ENCODE results near the gene PNPLA3.
"Not testable (repeated sequence)": the region's sequence is repeated elsewhere in the genome, so short reads cannot be mapped to it uniquely, and the experiment has no call there.

PNPLA3 gene

DNA sequence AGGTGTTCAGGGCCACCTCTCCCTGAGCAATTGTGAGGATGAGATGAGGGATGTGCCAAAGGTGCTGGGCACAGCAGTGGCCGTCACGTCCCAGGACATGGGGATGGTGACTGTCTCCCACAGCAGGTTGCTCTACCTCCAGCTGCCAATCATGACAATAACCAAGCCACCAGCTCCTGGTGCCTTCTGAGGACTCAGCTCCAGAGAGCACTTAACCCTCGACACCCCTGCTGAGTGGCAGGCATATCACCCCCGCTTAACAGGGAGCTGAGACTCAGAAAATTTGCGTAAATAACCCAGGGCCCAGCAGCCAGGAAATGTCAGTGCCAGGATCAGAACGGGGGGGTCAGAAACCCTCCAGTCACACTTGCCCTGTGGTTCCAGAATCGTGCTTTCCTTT lies 23.4 kb upstream of the PNPLA3 start:
- DNase-seq (ENCODE audit: low read depth) = no peak
- H3K4me3 ChIP-seq (replicated peaks; ENCODE audit: low read depth, low read length) = no peak overlapping the region
- TF ChIP-seq, protein P1, sequence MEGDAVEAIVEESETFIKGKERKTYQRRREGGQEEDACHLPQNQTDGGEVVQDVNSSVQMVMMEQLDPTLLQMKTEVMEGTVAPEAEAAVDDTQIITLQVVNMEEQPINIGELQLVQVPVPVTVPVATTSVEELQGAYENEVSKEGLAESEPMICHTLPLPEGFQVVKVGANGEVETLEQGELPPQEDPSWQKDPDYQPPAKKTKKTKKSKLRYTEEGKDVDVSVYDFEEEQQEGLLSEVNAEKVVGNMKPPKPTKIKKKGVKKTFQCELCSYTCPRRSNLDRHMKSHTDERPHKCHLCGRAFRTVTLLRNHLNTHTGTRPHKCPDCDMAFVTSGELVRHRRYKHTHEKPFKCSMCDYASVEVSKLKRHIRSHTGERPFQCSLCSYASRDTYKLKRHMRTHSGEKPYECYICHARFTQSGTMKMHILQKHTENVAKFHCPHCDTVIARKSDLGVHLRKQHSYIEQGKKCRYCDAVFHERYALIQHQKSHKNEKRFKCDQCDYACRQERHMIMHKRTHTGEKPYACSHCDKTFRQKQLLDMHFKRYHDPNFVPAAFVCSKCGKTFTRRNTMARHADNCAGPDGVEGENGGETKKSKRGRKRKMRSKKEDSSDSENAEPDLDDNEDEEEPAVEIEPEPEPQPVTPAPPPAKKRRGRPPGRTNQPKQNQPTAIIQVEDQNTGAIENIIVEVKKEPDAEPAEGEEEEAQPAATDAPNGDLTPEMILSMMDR (IDR thresholded peaks at IDR 0.05; ENCODE audit: low read length, missing control alignments) = no peak

DNA sequence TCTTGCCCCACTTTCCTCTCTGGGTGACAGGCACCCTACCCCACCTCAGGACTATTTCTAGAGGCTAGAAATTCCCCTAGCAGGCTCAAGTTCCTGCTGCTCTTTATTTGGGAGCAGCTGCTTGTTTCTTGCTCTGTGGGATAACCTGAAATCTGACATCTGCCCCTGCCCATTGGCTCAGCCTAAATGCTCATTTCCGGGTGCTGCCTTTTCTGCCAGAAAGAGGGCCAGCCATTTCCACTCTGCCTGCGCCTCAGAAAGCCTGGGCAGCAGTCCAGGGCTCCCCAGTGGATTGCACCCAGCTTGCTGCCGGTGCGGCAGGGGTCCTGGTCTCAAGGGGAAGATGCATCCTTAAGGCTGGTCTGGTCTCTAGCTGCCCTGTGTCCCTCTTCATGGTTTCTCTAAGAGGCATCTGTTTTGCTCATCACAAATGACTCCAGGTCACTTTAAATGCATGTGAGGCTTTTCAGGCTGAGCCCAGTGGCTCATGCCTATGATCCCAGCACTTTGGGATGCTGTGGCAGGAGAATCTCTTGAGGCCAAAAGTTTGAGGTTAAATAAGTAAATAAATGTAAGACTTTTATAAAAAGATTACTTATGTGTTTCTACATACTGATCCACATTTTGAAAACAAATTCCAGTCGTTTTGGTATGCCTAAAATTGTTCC lies 21.5 kb upstream of the PNPLA3 start:
- TF ChIP-seq, protein P1 (IDR thresholded peaks at IDR 0.05; ENCODE audit: low read length, missing control alignments) = no peak
- DNase-seq (ENCODE audit: low read depth) = peak; percentile 64
- no peak overlapping the region for H3K4me3 ChIP-seq (replicated peaks; ENCODE audit: low read depth, low read length)

DNA sequence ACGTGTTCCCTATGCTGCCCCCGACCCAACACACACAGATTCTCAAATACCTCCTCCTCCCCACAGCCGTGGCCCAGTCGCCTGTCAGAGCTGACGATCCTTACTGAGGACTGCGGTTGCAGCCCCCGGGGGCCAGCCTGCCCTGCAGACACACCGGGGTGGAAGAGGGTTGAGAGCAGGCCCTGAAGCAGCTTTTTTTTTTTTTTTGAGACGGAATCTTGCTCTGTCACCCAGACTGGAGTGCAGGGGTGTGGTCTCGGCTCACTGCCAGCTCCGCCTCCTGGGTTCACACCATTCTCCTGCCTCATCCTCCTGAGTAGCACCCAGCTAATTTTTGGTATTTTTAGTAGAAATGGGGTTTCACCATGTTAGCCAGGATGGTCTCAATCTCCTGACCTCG lies 20.6 kb upstream of the PNPLA3 start:
- not testable (repeated sequence) for H3K4me3 ChIP-seq (replicated peaks; ENCODE audit: low read depth, low read length); DNase-seq (ENCODE audit: low read depth)

DNA sequence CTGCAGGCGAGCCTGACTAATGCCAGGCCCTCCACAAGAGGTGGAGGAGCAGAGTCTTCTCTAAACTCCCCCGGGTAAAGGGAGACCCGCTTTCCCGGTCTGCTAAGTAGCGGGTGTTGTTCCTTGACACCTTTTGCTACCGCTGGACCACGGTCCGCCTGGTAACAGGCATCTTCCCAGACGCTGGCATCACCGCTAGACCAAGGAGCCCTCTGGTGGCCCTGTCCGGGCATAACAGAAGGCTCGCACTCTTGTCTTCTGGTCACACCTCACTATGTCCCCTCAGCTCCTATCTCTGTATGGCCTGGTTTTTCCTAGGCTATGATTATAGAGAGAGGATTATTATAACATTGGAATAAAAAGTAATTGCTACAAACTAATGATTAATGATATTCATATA lies 19.2 kb upstream of the PNPLA3 start:
- not testable (repeated sequence) for DNase-seq (ENCODE audit: low read depth); H3K4me3 ChIP-seq (replicated peaks; ENCODE audit: low read depth, low read length)
- TF ChIP-seq, protein P1 (IDR thresholded peaks at IDR 0.05; ENCODE audit: low read length, missing control alignments) = peak; percentile 34

DNA sequence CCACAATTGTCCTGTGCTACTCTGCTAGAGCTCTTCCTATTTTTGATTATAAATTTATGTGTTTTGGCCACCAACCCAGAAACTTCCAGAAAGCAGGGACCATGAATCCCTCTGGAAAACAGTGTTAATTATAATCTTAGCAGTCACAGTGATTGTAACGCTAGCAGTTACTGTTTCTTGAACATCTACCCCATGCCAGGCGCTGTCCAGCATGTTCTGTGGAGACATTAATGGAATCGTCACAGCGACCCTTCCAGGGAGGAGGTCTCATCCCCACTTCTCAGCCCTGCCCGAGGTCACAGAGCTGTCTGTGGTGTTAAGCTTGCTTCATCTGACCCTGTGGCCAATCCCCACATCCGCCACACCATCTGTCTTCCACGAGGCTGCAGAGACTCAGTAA lies 17.9 kb upstream of the PNPLA3 start:
- TF ChIP-seq, protein P1 (IDR thresholded peaks at IDR 0.05; ENCODE audit: low read length, missing control alignments) = no peak
- no peak overlapping the region for H3K4me3 ChIP-seq (replicated peaks; ENCODE audit: low read depth, low read length)
- no peak for DNase-seq (ENCODE audit: low read depth)

DNA sequence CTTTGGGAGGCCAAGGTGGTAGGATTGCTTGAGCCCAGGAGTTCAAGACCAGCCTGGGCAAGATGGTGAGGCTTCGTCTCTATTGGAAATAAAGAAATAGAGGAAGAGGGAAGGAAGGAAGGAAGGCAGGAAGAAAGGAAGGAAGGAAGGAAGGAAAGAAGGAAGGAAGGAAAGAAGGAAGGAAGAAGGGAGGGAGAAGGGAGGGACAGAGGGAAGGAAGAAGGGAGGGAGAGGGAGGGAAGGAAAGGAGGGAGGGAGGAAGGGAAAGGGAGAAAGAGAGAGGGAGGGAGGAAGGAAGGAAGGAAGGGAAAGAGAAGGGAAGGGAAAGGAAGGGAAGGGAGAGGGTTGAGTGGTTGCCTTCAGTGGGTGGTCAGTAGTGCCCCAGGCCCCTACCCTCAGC lies 13.9 kb upstream of the PNPLA3 start:
- no peak for DNase-seq (ENCODE audit: low read depth)
- TF ChIP-seq, protein P1 (IDR thresholded peaks at IDR 0.05; ENCODE audit: low read length, missing control alignments) = no peak
- H3K4me3 ChIP-seq (replicated peaks; ENCODE audit: low read depth, low read length) = no peak overlapping the region

DNA sequence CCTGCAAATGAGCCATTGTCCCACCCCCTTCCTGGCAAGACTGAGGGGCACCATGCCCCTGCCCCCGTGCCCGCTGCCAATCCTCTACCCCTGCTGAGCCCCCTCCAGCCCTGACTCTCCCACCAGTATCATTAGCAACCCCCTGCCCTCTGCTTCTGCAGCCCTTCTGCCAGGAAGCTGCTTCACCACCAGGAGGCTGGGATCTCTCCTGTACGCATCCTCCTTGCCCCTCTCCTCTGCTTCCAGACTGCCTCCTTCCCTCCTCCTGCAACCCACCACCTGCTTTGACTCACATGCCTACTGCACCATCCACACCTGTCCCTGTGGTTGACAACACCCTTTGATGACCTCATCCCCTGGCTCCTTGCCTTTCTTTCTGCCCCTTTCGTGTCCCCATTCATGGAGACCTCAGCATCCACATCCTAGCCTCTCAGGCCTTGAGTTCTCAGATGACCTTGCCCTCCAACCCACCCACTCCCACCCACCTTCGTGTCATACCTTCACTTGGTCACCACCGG lies 13.4 kb upstream of the PNPLA3 start:
- DNase-seq (ENCODE audit: low read depth) = no peak
- H3K4me3 ChIP-seq (replicated peaks; ENCODE audit: low read depth, low read length) = no peak overlapping the region
- TF ChIP-seq, protein P1 (IDR thresholded peaks at IDR 0.05; ENCODE audit: low read length, missing control alignments) = no peak
